C4-2B (cell line): ENCODE data around the gene LEMD1.
A peak's percentile ranks its signal among the peaks of the same experiment; 100 is the strongest.

Experiments
- H3K27ac ChIP-seq: fragments of 450-650 bp; 2 replicates; pipeline ENCODE4 v1.5.1; 2017
- ZFX ChIP-seq: fragments of 450-650 bp; IDR thresholded peaks from 2 replicates; pipeline ENCODE4 v1.6.1; 2017
- TF ChIP-seq, protein P1 (sequence below): fragments of 450-650 bp; conservative IDR thresholded peaks from 2 replicates; pipeline ENCODE4 v1.5.1; 2017; ENCODE audit warnings: mild to moderate bottlenecking

Gene LEMD1

DNA sequence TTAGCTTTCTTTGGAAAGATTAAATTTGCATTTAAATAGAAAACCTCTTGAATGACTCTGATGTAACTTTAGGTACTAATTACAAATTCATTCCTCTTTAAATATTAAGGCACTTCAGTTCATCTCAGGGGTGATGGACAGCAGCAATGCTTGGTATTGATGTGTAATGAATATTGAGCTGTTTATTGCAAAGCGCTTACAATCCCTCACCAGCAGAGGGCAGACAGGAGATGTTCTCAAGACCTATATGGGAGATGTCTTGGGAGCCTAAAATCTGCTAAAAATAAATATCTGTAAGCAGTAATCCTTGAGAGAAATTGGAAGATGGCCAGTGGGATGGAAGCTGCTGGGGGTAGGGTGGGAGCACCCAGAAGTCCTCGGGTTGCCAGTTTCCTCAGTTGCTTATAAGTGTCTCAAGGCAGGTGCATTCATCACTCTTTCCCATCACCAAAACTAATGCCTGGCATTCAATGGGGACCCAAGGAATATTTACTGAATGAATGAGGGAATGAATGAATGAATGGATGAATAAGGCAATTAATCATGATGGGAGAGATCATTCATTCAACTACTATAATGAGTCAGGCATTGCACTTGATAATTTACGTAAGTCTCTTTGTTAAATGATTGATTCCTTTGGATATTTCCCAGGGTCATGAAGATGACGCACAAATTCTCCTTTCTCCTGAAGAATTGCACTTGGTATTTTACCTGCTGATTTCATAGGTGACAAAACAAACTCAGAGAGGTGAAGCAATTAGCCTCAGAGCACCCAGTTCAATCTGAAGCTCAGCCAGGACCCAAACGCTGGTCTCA, 67.4 kb downstream of the LEMD1 start:
- no peak for TF ChIP-seq ZFX
- TF ChIP-seq, protein P1, sequence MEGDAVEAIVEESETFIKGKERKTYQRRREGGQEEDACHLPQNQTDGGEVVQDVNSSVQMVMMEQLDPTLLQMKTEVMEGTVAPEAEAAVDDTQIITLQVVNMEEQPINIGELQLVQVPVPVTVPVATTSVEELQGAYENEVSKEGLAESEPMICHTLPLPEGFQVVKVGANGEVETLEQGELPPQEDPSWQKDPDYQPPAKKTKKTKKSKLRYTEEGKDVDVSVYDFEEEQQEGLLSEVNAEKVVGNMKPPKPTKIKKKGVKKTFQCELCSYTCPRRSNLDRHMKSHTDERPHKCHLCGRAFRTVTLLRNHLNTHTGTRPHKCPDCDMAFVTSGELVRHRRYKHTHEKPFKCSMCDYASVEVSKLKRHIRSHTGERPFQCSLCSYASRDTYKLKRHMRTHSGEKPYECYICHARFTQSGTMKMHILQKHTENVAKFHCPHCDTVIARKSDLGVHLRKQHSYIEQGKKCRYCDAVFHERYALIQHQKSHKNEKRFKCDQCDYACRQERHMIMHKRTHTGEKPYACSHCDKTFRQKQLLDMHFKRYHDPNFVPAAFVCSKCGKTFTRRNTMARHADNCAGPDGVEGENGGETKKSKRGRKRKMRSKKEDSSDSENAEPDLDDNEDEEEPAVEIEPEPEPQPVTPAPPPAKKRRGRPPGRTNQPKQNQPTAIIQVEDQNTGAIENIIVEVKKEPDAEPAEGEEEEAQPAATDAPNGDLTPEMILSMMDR: peak; percentile 94
- H3K27ac ChIP-seq: no peak overlapping the region

DNA sequence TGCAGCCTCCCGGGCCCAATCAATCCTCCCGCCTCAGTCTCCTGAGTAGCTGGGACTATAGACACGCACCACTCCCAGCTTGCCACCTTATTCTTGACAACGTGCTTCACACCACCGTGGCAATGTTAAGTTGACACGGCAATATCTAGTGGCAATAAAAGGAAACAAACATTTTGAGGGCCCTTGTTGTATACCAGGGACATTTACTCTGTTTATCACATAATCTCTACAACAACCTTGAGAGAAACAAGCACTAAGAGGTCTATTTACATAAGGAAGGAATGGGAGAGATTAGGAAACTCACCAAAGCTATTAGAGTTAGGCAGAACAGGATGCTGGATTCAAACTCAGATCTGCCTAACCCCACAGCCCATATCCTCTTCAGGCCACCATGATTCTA, 68.2 kb downstream of the LEMD1 start:
- TF ChIP-seq ZFX: no peak
- TF ChIP-seq, protein P1: no peak
- H3K27ac ChIP-seq: no peak overlapping the region

DNA sequence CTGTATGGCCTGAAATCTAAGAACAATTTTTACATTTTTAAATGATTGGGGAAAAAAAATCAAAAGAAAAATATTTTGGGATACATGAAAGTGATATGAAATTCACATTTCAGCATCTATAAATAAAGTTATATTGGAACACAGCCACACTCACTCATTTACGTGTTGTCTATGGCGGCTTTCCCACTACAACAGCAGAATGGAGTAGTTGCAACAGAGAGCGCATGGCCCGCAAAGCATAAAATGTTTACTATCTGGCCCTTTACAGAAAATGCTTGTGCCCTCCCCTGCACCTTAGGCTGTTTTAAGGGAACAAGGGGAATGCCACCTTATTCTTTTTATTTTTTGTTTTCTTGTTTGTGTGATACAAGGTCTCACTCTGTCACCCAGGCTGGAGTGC, 68.7 kb downstream of the LEMD1 start:
- TF ChIP-seq, protein P1: no peak
- no peak for TF ChIP-seq ZFX
- H3K27ac ChIP-seq: no peak overlapping the region

DNA sequence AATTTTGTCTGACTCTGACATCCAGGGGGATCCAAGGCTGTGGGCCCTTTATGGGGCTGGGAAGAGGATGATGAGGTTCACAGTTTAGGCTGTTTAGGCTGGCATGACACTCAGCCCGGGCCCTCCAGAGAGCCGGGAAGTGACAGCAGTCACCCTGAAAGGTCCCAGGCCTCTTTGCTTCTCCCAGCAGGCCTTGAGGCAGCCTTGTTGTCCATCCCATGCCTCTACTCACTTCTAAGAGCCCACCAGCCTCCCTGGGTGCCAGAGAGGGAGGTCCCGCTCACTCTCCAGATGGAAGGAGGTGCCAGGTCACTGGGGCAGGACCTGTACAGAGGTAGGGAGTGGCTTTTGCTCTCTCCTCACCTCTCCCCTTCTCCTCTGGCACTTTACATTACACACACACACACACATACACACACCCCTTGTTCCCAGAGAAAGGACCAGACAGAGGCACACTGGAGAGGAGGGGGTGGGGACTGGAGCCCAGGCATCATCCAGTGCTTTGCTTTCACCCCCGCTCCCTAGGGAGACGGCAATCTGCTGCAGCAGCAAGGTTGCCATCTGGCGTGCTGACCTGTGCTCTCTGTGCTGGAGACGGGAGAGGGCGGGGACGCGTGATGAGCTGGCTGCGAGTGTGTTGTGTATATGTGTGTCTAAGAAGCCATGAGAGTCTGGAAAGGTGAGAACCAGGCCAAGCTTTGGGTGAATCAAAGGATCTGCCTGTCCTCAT, 69.7 kb downstream of the LEMD1 start:
- H3K27ac ChIP-seq: no peak overlapping the region
- TF ChIP-seq, protein P1: no peak
- no peak for TF ChIP-seq ZFX

DNA sequence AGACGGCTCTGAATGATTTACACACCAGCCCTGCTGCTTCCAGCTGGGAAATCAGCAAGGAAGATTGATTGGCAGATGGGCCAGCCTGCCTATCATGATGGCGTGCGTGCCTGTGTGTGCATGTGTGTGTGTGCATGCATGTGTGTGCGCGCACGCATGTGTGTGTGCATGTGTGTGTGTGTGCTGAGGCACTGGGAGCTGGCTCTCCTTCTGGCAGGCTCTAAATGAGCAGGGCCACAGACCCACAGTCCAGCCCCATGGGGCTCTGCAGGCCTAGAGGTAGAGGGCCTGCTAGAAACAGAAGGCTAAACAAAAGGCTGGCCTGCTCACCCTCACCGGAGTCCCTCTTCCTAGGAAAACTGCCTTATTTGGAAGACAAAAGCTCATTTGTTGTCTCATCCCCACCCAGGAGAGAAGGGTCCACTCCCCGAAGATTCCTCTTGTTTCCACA, 71.1 kb downstream of the LEMD1 start:
- TF ChIP-seq, protein P1: no peak
- TF ChIP-seq ZFX: no peak
- no peak overlapping the region for H3K27ac ChIP-seq

DNA sequence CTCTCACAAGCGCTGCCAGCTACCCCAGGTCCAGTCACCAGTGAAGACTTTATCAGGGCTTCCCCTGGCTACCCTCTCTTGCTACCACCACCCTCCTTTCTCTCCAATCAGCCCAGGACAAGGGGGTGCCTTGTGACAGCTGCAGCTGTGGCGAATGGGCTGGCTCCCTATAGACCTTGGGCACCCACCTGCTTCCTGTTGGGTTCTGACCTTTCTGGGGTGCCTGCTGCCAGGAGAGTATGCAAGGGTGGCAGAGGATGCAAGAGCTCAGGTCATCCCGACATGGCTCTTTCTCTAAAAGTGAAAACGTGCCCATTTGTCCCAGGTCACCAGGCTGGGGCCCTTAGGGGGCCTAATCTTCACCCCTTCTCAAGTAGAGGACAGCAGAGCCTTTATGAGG, 71.7 kb downstream of the LEMD1 start:
- TF ChIP-seq, protein P1: no peak
- TF ChIP-seq ZFX: no peak
- H3K27ac ChIP-seq: no peak overlapping the region
